Osteocyte (in vitro differentiated cells): Measurements from ENCODE around the gene MTMR6. TPM values are rescaled to one million over a fixed set of nuclear protein-coding genes. Genes with fewer than 3 reads are reported as not detected.

Source experiments
- DNase-seq: peaks from one replicate; pipeline ENCODE4 v3.0.0; 2021; ENCODE audit warnings: mixed read lengths; ENCODE audit not compliant: unreplicated experiment; ENCODE audit errors: extremely low spot score
- H3K27ac Mint-ChIP-seq: one replicate; pipeline ENCODE4 v1.8.0; 2021; ENCODE audit warnings: mild to moderate bottlenecking, mixed read lengths; ENCODE audit not compliant: unreplicated experiment
- H3K27me3 Mint-ChIP-seq: one replicate; pipeline ENCODE4 v1.8.0; 2021; ENCODE audit warnings: mixed read lengths; ENCODE audit not compliant: unreplicated experiment
- H3K36me3 Mint-ChIP-seq: one replicate; pipeline ENCODE4 v1.8.0; 2021; ENCODE audit warnings: mixed read lengths; ENCODE audit not compliant: unreplicated experiment
- H3K4me1 Mint-ChIP-seq: one replicate; pipeline ENCODE4 v1.8.0; 2021; ENCODE audit warnings: mixed read lengths; ENCODE audit not compliant: unreplicated experiment
- H3K4me3 Mint-ChIP-seq: one replicate; pipeline ENCODE4 v1.8.0; 2021; ENCODE audit warnings: mild to moderate bottlenecking, moderate library complexity, mixed read lengths; ENCODE audit not compliant: unreplicated experiment
- H3K9me3 Mint-ChIP-seq: one replicate; pipeline ENCODE4 v1.8.0; 2021; ENCODE audit warnings: mixed read lengths; ENCODE audit not compliant: unreplicated experiment
- CTCF ChIP-seq: fragments of 200-600 bp; sonication (generic); IDR thresholded peaks from 2 replicates; pipeline ENCODE4 v1.5.0; 2021; ENCODE audit warnings: antibody characterized with exemption, mild to moderate bottlenecking, moderate library complexity
- total RNA-seq: library from RNA; stranded (reverse); gene quantifications from 2 replicates; pipeline ENCODE4 v1.2.1, GENCODE V29; 2021

MTMR6 gene
- total RNA-seq, 1 donor from 2014 or later = 19.5 TPM

GRCh38 chr13:25301347-25302113 is 14.2 kb upstream of the MTMR6 start, which contains the start of gene NUP58:
Gene NUP58 (plus strand): TSS chr13:25301625. CDS start chr13:25301774, 149 bp downstream.
- peak within 1 kb of the TSS; percentile 92 for H3K27ac Mint-ChIP-seq
- H3K4me1 Mint-ChIP-seq = peaks cover 29% of the 10 kb centered on the region
- H3K27me3 Mint-ChIP-seq = peaks cover 21% of the 10 kb centered on the region
- peak; percentile 97 for DNase-seq
- no peak for TF ChIP-seq CTCF
- peak within 1 kb of the TSS; percentile 88 for H3K4me3 Mint-ChIP-seq
- H3K9me3 Mint-ChIP-seq = no peaks in the 10 kb centered on the region
- H3K36me3 Mint-ChIP-seq = peaks cover 7% of the 10 kb centered on the region

GRCh38 chr13:25300861-25301346 is 13.6 kb upstream of the MTMR6 start:
- H3K4me1 Mint-ChIP-seq = peaks cover 29% of the 10 kb centered on the region
- peaks cover 25% of the 10 kb centered on the region for H3K27me3 Mint-ChIP-seq
- DNase-seq = no peak

GRCh38 chr13:25295701-25296100 is 8.4 kb upstream of the MTMR6 start:
- Mint-ChIP-seq H3K4me1 (no peaks in the 10 kb centered on the region), H3K36me3 (no peaks in the 10 kb centered on the region), H3K9me3 (no peaks in the 10 kb centered on the region), H3K4me3 (no peak overlapping the region), H3K27ac (no peak overlapping the region), H3K27me3 (peaks cover 50% of the 10 kb centered on the region)
- DNase-seq = no peak
- no peak for TF ChIP-seq CTCF

More at GRCh38 chr13:25300861-25301346, 13.6 kb upstream of the MTMR6 start:
- Mint-ChIP-seq H3K27ac (peak overlapping the region; percentile 92), H3K9me3 (no peaks in the 10 kb centered on the region), H3K4me3 (peak overlapping the region; percentile 88), H3K36me3 (peaks cover 7% of the 10 kb centered on the region)
- TF ChIP-seq CTCF = no peak

- Mint-ChIP-seq H3K9me3 (no peaks in the 10 kb centered on the region), H3K27ac (no peak overlapping the region), H3K4me1 (no peaks in the 10 kb centered on the region), H3K4me3 (no peak overlapping the region), H3K27me3 (peaks cover 50% of the 10 kb centered on the region), H3K36me3 (no peaks in the 10 kb centered on the region)
- no peak for DNase-seq
- TF ChIP-seq CTCF = no peak
Measured at GRCh38 chr13:25295228-25295627, 7.9 kb upstream of the MTMR6 start.

GRCh38 chr13:25292301-25292700 is 5.0 kb upstream of the MTMR6 start:
- Mint-ChIP-seq H3K9me3 (no peaks in the 10 kb centered on the region), H3K36me3 (no peaks in the 10 kb centered on the region), H3K4me1 (peaks cover 2% of the 10 kb centered on the region), H3K27ac (no peak overlapping the region), H3K27me3 (peaks cover 47% of the 10 kb centered on the region), H3K4me3 (no peak overlapping the region)
- no peak for DNase-seq
- TF ChIP-seq CTCF = no peak
